Measurements from ENCODE around the gene RACGAP1. TPM values are rescaled to one million over a fixed set of nuclear protein-coding genes. Genes with fewer than 3 reads are reported as not detected.

RACGAP1 gene
- total RNA-seq, 1 donor = 69.1 TPM

- TF ChIP-seq, protein P1, sequence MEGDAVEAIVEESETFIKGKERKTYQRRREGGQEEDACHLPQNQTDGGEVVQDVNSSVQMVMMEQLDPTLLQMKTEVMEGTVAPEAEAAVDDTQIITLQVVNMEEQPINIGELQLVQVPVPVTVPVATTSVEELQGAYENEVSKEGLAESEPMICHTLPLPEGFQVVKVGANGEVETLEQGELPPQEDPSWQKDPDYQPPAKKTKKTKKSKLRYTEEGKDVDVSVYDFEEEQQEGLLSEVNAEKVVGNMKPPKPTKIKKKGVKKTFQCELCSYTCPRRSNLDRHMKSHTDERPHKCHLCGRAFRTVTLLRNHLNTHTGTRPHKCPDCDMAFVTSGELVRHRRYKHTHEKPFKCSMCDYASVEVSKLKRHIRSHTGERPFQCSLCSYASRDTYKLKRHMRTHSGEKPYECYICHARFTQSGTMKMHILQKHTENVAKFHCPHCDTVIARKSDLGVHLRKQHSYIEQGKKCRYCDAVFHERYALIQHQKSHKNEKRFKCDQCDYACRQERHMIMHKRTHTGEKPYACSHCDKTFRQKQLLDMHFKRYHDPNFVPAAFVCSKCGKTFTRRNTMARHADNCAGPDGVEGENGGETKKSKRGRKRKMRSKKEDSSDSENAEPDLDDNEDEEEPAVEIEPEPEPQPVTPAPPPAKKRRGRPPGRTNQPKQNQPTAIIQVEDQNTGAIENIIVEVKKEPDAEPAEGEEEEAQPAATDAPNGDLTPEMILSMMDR (IDR thresholded peaks at IDR 0.05; ENCODE audit: insufficient read depth, low read depth, low read length) = no peak
- DNase-seq (ENCODE audit: low read depth) = no peak
- no peak overlapping the region for H3K4me3 ChIP-seq (ENCODE audit: low read depth, low read length)
These were observed 44.2 kb upstream of the RACGAP1 start for GRCh38 chr12:50069539-50069938.

DNA sequence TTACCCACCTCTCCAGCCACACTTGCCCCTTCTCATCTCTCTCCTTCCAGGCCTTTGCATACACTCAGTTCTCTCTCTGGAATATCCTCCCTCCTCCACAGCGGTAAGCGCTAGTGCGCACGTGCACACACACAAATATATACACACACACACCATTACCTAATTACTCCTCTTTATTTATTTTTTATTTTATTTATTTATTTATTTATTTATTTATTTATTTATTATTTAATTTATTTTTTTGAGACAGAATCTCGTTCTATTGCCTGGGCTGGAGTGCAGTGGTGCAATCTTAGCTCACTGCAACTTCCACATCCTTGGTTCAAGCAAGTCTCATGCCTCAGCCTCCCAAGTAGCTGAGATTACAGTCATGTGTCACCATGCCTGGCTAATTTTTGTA, 43.8 kb upstream of the RACGAP1 start:
- DNase-seq (ENCODE audit: low read depth) = no peak
- no peak overlapping the region for H3K4me3 ChIP-seq (ENCODE audit: low read depth, low read length)
- TF ChIP-seq, protein P1 (IDR thresholded peaks at IDR 0.05; ENCODE audit: insufficient read depth, low read depth, low read length) = no peak

- H3K4me3 ChIP-seq (ENCODE audit: low read depth, low read length) = no peak overlapping the region
- TF ChIP-seq, protein P1 (IDR thresholded peaks at IDR 0.05; ENCODE audit: insufficient read depth, low read depth, low read length) = no peak
- peak; percentile 70 for DNase-seq (ENCODE audit: low read depth)
These were observed 41.1 kb upstream of the RACGAP1 start for GRCh38 chr12:50066402-50066801.

DNA sequence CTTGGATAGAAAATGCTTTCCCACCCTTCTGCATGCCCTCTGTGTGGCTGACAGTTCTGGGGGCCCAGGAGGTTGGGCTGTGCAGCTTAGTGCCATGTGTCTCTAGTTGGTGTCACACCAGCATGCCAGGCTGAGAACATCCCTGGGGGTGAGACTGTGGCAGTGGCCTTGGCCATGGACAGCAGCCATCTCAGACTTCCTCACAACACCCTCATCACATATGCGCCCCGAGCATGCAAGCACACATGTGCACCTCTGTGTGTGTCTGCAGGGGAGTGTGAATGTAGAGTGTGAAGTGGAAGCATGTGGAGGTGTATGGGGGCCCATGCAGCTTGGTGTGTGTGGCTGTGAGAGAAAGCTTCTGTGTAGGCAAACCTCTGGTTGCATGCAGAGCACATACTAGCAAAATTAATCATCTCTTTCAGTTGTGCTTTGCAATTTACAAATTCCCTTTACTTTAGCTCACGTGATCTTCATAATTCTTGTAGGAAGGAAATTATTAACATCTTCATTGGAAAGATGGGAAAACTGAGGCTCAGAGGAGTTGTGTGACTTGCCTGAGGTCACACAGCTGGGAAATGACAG, 40.5 kb upstream of the RACGAP1 start:
- no peak for DNase-seq (ENCODE audit: low read depth)
- H3K4me3 ChIP-seq (ENCODE audit: low read depth, low read length) = no peak overlapping the region
- TF ChIP-seq, protein P1 (IDR thresholded peaks at IDR 0.05; ENCODE audit: insufficient read depth, low read depth, low read length) = no peak

DNA sequence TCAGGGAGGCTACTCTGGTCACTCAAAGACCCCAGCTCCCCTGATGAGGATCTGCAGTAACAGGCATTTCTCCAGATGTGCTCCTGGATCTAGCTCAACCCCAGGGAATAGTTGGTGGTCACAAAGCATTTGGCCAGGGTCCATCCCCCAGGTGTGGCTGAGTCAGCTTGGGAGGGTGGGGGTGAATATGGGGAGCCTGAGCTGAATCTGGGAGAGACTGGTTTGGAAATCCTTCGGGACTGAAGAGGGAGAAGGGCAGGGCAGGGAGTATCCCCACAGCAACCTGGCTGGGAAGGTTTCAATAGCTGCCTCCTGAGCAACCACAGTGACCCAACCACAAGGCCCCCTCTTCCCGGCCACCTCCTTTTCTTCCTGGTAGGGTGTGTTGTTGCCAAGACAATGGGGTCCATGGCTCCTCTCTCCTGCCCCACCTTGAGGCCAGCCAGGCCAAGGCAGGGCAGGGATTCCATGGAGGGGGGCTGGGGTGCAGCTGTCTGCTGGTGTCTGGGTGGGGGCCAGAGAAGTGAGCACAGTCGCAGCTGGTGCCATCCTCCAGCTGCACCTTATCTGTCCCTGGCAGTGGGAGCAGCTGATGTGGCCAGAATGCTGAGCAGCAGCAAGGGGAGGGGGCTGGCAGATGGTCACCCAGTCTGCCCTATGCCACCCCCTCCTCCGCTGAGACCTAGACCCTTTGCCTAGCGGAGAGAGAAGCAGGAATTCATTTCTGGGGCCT, 37.6 kb upstream of the RACGAP1 start:
- no peak for DNase-seq (ENCODE audit: low read depth)
- H3K4me3 ChIP-seq (ENCODE audit: low read depth, low read length) = no peak overlapping the region
- TF ChIP-seq, protein P1 (IDR thresholded peaks at IDR 0.05; ENCODE audit: insufficient read depth, low read depth, low read length) = no peak

DNA sequence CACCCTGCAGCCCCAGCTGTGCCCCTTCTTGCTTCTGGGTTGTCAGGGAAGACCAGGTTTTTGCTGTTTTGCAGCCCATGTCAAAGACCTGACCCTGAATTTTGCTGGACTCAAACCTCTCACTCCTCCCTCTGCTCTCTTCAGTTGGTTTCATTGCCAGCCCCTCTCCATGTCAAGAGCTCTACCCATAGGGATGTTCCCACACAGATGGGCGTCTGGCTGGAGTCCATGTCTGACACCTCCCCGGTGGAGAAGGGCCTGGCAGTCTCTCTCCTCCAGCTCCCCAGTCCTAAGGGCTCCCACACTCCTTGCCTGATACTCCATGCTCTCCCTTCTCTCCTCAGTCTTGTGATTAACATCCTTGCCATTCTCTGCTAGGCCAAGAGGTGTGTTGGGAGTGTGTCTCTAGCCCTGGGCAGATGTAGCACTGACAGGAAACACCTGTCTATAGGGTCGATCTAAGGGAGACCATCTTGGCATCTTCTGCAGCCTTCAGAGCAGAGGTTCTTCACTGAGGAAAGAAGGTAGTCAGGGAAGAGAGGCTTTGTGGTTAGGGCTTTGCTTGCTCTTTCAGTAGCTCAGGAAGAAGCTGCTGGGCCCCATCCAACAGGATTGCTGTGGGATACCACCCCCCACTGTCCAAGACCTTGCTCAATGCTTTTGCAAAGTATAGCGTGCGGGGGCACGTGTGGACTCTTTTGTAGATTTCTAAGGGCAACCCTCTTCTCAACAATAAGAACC, 36.8 kb upstream of the RACGAP1 start:
- TF ChIP-seq, protein P1 (IDR thresholded peaks at IDR 0.05; ENCODE audit: insufficient read depth, low read depth, low read length) = no peak
- DNase-seq (ENCODE audit: low read depth) = no peak
- no peak overlapping the region for H3K4me3 ChIP-seq (ENCODE audit: low read depth, low read length)
